Activated CD8-positive, alpha-beta memory T cell treated with anti-CD3 and anti-CD28 coated beads for 24 hours (primary cell): Measurements from ENCODE around the gene BTBD9.

Experiments used
- DNase-seq: peaks from one replicate; pipeline ENCODE4 v3.0.0-alpha.2; 2020

BTBD9 gene

GRCh38 chr6:38549795-38550194, 89.9 kb downstream of the BTBD9 start:
- no peak for DNase-seq

- no peak for DNase-seq
These were observed 90.5 kb downstream of the BTBD9 start for GRCh38 chr6:38549180-38549579.

GRCh38 chr6:38543022-38543421, 96.7 kb downstream of the BTBD9 start:
- no peak for DNase-seq

DNA sequence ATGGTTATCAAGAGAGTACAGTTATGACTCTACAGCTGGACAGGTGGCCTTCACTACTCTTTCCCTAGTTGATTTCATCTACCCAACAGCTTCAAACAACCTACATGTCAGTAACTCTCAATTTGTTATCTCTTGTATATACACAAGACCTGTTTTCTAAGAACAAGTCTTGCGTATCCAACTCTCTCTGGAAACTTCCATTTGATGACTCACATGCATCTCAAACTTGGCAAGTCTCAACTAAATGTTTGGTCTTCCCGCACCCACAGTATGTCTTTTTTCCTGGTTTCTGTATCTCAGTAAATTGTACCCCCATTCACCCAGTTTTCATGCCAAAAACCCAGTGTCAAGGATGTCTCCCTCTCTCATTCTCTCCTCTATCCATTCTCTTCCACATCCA, 97.7 kb downstream of the BTBD9 start:
- no peak for DNase-seq

DNA sequence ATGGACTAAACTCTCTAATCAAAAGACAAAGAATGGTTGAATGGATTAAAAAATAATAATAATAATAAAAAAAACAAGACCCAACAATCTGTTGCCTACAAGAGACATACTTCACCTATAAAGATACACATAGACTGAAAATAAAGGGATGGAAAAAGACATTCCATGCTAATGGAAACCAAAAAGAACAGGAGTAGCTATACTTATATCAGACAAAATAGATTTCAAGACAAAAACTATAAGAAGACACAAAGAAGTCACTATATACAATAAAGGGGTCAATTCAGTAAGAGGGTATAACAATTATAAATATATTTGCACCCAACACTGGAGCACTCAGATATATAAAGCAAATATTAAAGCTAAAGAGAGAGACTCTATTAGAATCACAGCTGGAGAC, 106.7 kb downstream of the BTBD9 start:
- no peak for DNase-seq

DNA sequence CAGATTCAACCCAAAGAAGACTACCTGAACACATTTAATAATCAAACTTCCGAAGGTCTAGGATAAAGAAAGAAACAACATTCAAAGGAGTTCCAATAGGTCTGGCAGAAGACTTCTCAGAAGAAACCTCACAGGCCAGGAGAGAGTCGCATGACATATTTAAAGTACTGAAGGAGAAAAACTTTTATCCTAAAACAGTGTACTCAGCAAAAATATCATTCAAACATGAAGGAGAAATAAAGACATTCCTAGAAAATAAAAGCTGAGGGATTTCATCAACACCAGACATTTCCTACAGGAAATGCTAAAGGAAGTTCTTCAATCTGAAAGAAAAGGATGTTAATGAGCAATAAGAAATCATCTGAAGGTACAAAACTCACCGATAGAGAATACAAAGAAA, 108.6 kb downstream of the BTBD9 start:
- no peak for DNase-seq

- DNase-seq = no peak
These were observed 111.3 kb downstream of the BTBD9 start for GRCh38 chr6:38528196-38528965.

- no peak for DNase-seq
These were observed 112.4 kb downstream of the BTBD9 start for GRCh38 chr6:38527371-38527770.

DNA sequence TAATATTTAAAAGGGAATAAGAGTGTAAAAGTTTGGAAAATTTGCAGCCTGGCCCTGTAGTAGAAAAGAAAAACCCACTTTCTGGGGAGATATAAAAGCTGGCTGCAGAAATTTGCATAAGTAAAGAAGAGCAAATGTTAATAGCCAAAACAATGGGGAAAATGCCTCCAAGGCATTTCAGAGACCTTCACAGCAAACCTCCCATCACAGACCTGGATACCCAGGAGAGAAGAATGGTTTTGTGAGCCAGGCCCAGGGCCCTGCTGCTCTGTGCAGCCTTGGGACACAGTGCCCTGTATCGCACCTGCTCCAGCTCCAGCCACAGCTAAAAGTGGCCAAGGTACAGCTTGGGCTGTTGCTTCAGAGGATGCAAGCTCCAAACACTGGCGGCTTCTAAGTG, 113.8 kb downstream of the BTBD9 start:
- no peak for DNase-seq

DNA sequence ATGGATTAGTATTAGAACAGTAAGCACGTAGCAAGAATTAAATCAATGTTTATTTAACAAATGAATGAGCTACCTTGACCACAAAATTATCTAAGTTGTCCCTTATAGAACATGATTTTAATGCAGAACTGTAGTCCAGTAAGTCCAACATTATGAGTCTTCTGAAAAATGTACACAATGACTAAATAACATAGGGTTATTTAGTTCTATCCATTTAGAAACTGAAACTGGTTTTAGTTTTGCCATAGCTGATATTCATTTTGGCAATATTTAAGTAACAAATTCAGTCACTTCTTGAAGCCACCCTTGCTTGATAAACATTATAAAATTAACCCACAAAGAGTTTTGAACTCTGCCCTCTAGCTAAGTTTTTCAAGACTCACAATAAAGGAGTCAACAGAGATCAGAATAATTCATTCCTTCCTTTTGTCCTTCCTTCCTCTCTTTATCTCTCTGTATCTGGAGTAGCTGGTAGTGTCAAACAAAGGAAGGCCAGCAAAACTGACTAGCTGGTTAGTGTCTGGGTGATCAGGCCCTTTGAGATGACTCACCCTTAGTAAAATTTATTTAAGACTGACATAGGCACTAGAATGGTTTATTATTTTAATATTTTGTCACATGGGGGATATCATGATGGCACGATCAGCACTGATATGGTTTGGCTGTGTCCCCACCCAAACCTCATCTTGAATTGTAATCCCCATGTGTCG, 115.1 kb downstream of the BTBD9 start:
- DNase-seq = no peak

DNA sequence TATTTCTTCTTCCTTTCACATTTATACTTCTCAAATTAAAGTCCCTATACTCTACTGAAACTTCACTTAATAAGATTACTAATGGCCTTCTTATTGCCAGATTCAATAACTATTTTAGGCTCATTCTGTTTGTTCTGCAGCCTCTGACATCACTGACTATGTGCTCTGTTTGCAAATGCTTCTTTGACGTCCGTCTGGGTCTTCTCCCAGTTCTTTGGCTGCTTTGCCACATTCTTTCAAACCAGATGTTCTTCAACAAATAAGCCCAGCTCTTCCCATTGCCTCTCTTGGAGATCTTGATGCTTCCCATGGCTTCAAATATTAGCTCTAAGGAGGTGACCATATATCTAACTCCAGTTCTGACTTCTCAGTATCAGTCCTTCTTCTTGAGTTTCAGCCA, 117.4 kb downstream of the BTBD9 start:
- DNase-seq = no peak

DNA sequence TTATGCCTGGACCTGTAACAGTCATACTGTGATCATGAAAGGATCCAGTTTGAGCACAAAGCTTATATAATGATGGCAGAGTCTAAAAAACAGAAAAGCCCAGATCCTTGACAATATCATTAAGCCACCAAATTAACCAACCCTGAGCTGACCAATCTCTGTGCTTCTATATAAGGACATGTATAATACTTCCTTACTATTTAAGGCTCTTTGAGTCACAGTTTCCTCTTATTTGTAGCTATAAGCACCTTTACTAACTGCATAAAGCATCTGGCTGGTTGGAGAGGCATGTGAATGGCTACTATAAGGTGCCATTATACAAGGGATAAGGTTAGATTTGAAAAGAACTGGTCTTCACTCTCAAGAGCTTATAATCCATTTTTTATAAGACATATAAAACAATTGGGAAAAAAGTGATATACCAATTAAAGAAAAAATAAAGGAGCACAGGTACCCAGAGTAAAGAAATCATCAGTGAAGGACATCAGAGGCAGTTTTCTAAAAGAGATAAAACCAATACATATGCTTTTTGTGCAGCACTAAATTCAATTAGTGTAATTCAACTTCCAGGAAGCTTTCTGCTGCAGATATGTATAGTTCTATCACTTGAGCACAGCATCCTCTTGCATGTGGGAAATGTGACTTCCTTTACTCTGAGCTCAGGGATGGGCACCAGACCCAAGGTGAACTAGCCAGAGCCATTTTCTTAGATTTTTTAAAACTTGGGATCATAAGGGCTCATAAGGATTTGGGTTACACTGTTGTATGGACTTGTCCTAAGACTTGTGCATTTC, 121.0 kb downstream of the BTBD9 start:
- no peak for DNase-seq

GRCh38 chr6:38517005-38517404, 122.7 kb downstream of the BTBD9 start:
- DNase-seq = no peak

DNA sequence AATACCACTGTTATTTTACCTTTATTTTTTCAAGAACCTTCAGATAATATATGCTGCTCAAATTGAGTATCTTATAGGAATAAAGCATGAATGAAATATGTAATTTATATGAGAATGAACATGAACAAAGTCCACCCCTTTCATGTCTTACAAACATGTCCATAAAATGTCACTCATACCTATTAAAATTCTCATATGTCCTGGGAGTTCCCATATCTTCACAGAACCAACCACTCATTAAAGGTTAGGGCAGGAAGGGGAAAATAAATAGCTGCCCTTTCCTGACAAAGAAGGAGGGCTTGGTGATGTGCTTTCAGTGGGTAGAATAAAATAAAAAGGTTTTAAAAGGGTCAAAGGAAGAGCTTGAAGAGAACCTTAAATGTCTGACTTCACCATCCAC, 125.3 kb downstream of the BTBD9 start:
- no peak for DNase-seq

GRCh38 chr6:38512211-38512610, 127.5 kb downstream of the BTBD9 start:
- DNase-seq = no peak

- no peak for DNase-seq
These were observed 129.5 kb downstream of the BTBD9 start for GRCh38 chr6:38510205-38510604.

DNA sequence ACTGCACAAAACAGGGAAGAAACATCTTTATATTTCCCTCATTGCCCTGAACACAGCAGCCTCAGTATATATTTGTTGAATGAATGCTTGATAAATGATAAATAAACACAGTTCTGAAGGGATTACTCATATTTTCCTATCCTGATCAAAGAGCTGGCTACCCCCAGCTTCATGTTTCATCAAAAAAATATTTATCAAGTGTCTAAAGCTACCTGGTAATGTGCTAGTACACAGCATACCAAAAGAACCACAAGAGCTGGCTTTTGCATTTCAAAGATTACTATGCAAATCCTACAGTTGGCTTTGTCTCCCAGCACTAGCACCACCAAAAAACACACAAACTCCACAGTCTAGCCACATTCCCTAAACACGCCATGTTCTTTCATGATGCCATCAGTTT, 130.0 kb downstream of the BTBD9 start:
- no peak for DNase-seq

DNA sequence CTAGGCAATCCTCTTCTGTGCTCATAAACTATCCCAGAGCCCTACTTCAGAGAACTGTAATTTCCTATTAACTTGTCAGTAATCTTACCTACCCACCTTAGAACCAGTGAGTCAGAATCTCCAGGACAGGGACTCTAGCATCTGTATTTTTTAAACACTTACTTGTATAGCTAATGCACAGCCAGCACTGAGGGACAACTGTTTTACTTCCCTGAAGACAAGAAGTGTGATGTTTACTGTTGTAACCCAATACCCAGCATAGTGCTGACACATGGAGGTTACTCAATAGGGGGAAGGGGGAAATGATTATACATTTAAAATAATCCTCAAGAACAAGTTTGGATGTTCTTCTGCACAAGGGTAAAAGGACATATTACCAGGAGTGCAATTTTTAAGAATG, 130.8 kb downstream of the BTBD9 start:
- DNase-seq = no peak

- no peak for DNase-seq
These were observed 131.4 kb downstream of the BTBD9 start for GRCh38 chr6:38508286-38508685.

DNA sequence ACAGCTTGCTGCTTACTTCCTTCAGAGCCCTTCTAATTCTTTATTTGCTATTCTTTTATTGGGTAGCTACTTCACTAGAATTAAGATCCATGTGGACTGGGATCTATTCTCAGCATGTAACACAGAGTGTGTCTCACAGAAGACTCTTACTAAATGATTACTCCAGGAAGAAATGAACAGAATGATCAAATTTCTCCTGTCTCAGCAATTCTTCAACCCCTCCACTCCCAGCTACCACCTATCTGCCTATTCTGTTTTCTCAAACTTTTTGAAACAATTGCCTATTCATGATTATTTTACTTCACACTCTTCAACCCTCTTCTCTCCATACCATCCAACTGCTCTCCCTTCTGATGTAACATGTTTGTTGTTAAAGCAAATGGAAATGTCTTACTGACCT, 132.6 kb downstream of the BTBD9 start:
- DNase-seq = no peak

DNA sequence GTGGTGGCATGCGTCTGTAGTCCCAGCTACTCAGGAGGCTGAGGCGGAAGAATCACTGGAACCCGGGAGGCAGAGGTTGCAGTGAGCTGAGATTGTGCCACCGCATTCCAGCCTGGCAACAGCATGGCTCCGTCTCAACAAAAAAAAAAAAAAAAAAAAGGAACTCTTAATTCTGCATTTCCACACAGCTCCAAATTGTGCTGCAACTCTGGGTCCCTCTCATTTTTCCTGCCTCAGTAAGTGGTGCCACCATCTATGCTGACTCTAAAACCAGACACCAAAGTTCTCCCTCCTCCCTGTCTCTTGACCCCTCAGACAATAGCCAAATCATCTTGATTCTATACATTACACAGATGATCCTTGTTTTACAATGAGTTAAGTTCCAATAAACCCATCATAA, 133.9 kb downstream of the BTBD9 start:
- DNase-seq = no peak

GRCh38 chr6:38504996-38505395, 134.7 kb downstream of the BTBD9 start:
- no peak for DNase-seq

GRCh38 chr6:38503960-38504682, 135.6 kb downstream of the BTBD9 start:
- no peak for DNase-seq
